Sigmoid colon (tissue), 7 donors: ENCODE results near the gene VAC14. TPM values are rescaled to one million over a fixed set of nuclear protein-coding genes. Genes with fewer than 3 reads are reported as not detected.

ENCODE experiments used
- DNase-seq: peaks from one replicate; pipeline ENCODE4 v3.0.0-alpha.2; 2019
- H3K27ac ChIP-seq, 4 donors: fragments of 200-600 bp; sonication (generic); one replicate each; pipeline ENCODE4 v1.5.1; 2016 to 2019; ENCODE audit warnings: mild to moderate bottlenecking in 1 of 4
- H3K27me3 ChIP-seq, 3 donors: fragments of 200-600 bp; sonication (generic); one replicate each; pipeline ENCODE4 v1.5.1; 2019; ENCODE audit warnings: mild to moderate bottlenecking in 1 of 3
- H3K36me3 ChIP-seq, 4 donors: fragments of 200-600 bp; sonication (generic); one replicate each; pipeline ENCODE4 v1.5.1; 2016 to 2019
- H3K4me1 ChIP-seq, 4 donors: fragments of 200-600 bp; sonication (generic); one replicate each; pipeline ENCODE4 v1.5.1; 2017 to 2019
- H3K4me3 ChIP-seq, 4 donors: fragments of 200-600 bp; sonication (generic); one replicate each; pipeline ENCODE4 v1.5.1; 2017 to 2019; ENCODE audit warnings: mild to moderate bottlenecking in 2 of 4, moderate library complexity in 1 of 4
- H3K9me3 ChIP-seq, 4 donors: fragments of 200-600 bp in 3 of 4; sonication (generic) in 3 of 4; one replicate each; pipeline versions ENCODE4 v1.5.1 to v1.6.1; 2013 to 2019
- CTCF ChIP-seq, 4 experiments: fragments of 450-650 bp in 3 of 4; fragments of 200-600 bp in 1 of 4; IDR thresholded peaks; one replicate each; pipeline ENCODE4 v1.5.1; 2016 to 2019; ENCODE audit warnings: antibody characterized with exemption in 4 of 4, mild to moderate bottlenecking in 3 of 4, moderate library complexity in 2 of 4
- EP300 ChIP-seq, 4 donors: sonication (generic); formaldehyde crosslinking; IDR thresholded peaks; one replicate each; pipeline ENCODE4 v1.6.1; 2017; ENCODE audit warnings: antibody characterized with exemption in 4 of 4
- POLR2A ChIP-seq, 2 donors: fragments of 450-650 bp; IDR thresholded peaks; one replicate each; pipeline ENCODE4 v1.6.1; 2016; ENCODE audit warnings: antibody characterized with exemption in 2 of 2, mild to moderate bottlenecking in 2 of 2, moderate library complexity in 2 of 2
- POLR2AphosphoS5 ChIP-seq, 4 donors: sonication (generic); formaldehyde crosslinking; IDR thresholded peaks; one replicate each; pipeline ENCODE4 v1.6.1; 2017; ENCODE audit warnings: antibody characterized with exemption in 4 of 4
- WGBS, 2 donors: extraction: QIAGEN DNeasy Blood & Tissue Kit; methylation state at CpG; one replicate each; pipeline ENCODE4 v1.1.7; 2013; 5-methylcytosine and 5-hydroxymethylcytosine counted together
- intact Hi-C: fragments of 100-400 bp; cut with DNase I; formaldehyde crosslinking; loops from one replicate; pipeline ENCODE4 v1.15.1; 2023
- polyA plus RNA-seq, 3 donors: library from polyadenylated mRNA; stranded (reverse); fragments of 200-250 nt; gene quantifications; one replicate each; pipeline ENCODE4 v1.2.3, GENCODE V29; 2013
- total RNA-seq, 4 donors: library from RNA; depleted of rRNA; stranded (reverse); fragments of >200 nt; gene quantifications; one replicate each; pipeline ENCODE4 v1.1.0, GENCODE V29; 2016
- donor health status: healthy with polysubstance abuse.
- donor health status: Bipolar disorder and iron deficiency.
- donor health status: healthy.

VAC14 gene
- total and polyA plus RNA-seq, 7 donors = 16.8 to 36.2 (median 22.1) TPM

GRCh38 chr16:70746708-70747424 is 54.1 kb downstream of the VAC14 start:
- Histone ChIP-seq H3K27ac (peak overlapping the region; percentile 82 to 93 (median 87)), H3K4me1 (peaks cover 0 to 71% (median 69%) of the 10 kb centered on the region in 4 donors), H3K27me3 (no peaks in the 10 kb centered on the region), H3K4me3 (no peak overlapping the region), H3K9me3 (no peaks in the 10 kb centered on the region), H3K36me3 (peaks cover 0 to 17% (median 4%) of the 10 kb centered on the region in 4 donors)
- WGBS, 2 donors = 13 to 39% methylated on average over 15 of the region's 15 CpGs
- TF ChIP-seq EP300 (IDR thresholded peaks at IDR 0.05) (no peak), POLR2AphosphoS5 (IDR thresholded peaks at IDR 0.05) (peak in 3 of 4 donors; percentile 5 to 25 (median 12))
- peak; percentile 92 for DNase-seq
- intact Hi-C loops = loop anchor here (10.0 kb wide), 2 partner anchors 222 to 1002 kb away; partner anchors contain the start of genes COG4 and SF3B3

DNA sequence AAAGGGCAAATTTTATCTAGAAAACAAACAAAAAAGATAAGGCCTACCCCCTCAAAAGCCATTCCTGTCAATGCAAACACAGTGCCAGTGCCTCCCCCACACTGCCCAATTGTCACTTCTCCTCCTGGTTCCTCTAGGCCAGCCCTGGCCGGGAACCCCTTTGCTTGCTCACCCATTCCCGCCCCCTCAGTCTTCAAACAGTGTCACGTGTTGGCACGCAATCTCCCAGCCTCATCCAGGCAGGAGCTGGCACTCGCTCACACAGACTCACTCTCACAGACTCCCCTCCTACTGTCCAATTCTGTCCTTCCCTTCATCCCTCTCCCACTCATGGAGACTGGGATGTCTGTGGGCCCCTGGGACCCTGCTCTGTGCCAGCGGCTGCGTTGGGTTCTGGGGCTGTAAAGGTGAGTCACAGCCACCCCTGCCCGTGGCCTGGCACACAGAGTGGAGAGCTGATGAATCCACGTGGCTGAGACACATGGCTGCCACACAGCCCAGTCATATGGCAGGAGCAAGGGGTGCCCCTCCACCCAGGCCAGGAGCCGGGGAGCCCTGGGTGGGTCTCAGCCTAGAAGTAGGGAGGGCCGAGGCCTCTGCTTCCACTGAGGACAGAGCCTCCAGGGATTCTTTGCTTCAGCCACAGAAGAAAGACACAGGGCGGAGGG is 54.8 kb downstream of the VAC14 start:
- H3K4me3 ChIP-seq = no peak overlapping the region
- H3K4me1 ChIP-seq = peaks cover 0 to 70% (median 67%) of the 10 kb centered on the region in 4 donors
- TF ChIP-seq EP300 (IDR thresholded peaks at IDR 0.05) = peak in 1 of 4 donors; percentile 37
- no peak for TF ChIP-seq CTCF (IDR thresholded peaks at IDR 0.05)
- peak in 2 of 4 donors; percentile 42 to 63 for TF ChIP-seq POLR2AphosphoS5 (IDR thresholded peaks at IDR 0.05)
- 16 to 49% methylated on average over 12 of the region's 12 CpGs for WGBS, 2 donors
- no peaks in the 10 kb centered on the region for H3K27me3 ChIP-seq
- intact Hi-C loops = loop anchor here (10.0 kb wide), 2 partner anchors 221 to 1001 kb away; partner anchors contain the start of genes COG4 and SF3B3
- peak overlapping the region; percentile 82 to 93 (median 87) for H3K27ac ChIP-seq
- H3K9me3 ChIP-seq = no peaks in the 10 kb centered on the region
- peaks cover 0 to 19% (median 4%) of the 10 kb centered on the region in 4 donors for H3K36me3 ChIP-seq
- peak; percentile 94 for DNase-seq

- peaks cover 0 to 68% (median 65%) of the 10 kb centered on the region in 4 donors for H3K4me1 ChIP-seq
- 90 to 94% methylated on average over 6 of the region's 6 CpGs for WGBS, 2 donors
- no peaks in the 10 kb centered on the region for H3K27me3 ChIP-seq
- H3K36me3 ChIP-seq = peaks cover 0 to 21% (median 4%) of the 10 kb centered on the region in 4 donors
- no peak for DNase-seq
- H3K4me3 ChIP-seq = no peak overlapping the region
- peak overlapping the region; percentile 82 to 93 (median 87) for H3K27ac ChIP-seq
- TF ChIP-seq CTCF (IDR thresholded peaks at IDR 0.05) = no peak
- TF ChIP-seq EP300 (IDR thresholded peaks at IDR 0.05) = no peak
- TF ChIP-seq POLR2AphosphoS5 (IDR thresholded peaks at IDR 0.05) = no peak
- TF ChIP-seq POLR2A (IDR thresholded peaks at IDR 0.05) = no peak
- H3K9me3 ChIP-seq = no peaks in the 10 kb centered on the region
- intact Hi-C loops = loop anchor here (10.0 kb wide), 2 partner anchors 221 to 1001 kb away; partner anchors contain the start of genes COG4 and SF3B3
Measured at GRCh38 chr16:70745536-70746025, 55.4 kb downstream of the VAC14 start.

- H3K4me1 ChIP-seq = peaks cover 0 to 56% (median 53%) of the 10 kb centered on the region in 4 donors
- H3K9me3 ChIP-seq = no peaks in the 10 kb centered on the region
- H3K36me3 ChIP-seq = peaks cover 0 to 21% (median 4%) of the 10 kb centered on the region in 4 donors
- no peak for TF ChIP-seq EP300 (IDR thresholded peaks at IDR 0.05)
- TF ChIP-seq CTCF (IDR thresholded peaks at IDR 0.05) = no peak
- no peak for TF ChIP-seq POLR2A (IDR thresholded peaks at IDR 0.05)
- no peak for TF ChIP-seq POLR2AphosphoS5 (IDR thresholded peaks at IDR 0.05)
- intact Hi-C loops = loop anchor here (10.0 kb wide), 2 partner anchors 220 to 1000 kb away; partner anchors contain the start of genes COG4 and SF3B3
- DNase-seq = no peak
- peak overlapping the region in 1 of 4 donors; percentile 18 for H3K27ac ChIP-seq
- H3K4me3 ChIP-seq = no peak overlapping the region
- WGBS, 2 donors = 97 to 98% methylated on average over 9 of the region's 9 CpGs
- H3K27me3 ChIP-seq = no peaks in the 10 kb centered on the region
Measured at GRCh38 chr16:70744366-70744765, 56.6 kb downstream of the VAC14 start.
